Measurements from ENCODE around the gene MRPS30. TPM values are rescaled to one million over a fixed set of nuclear protein-coding genes. Genes with fewer than 3 reads are reported as not detected.

The MRPS30 gene
- total and polyA plus RNA-seq, 2 of the 13 experiments (the other 11 are each of a cell fraction or from before 2014, with no cell fraction given) = 36.4 to 67.6 TPM

GRCh38 chr5:44809215-44809955, 638 bp downstream of the MRPS30 start (continued):
- TF ChIP-seq ZNF101 (CRISPR knock-in tag; IDR thresholded peaks at IDR 0.05; ENCODE audit: borderline replicate concordance, low read depth) (peak; percentile 62; the same call in 1 of the 2 replicates), HMGA1 (CRISPR knock-in tag; conservative IDR thresholded peaks at IDR 0.05) (no peak), NR2F1 (CRISPR knock-in tag; IDR thresholded peaks at IDR 0.05) (peak in 1 of 2 experiments; percentile 25; a peak in 1 of 4 replicates), GTF2F1 (IDR thresholded peaks at IDR 0.05; ENCODE audit: low read length) (no peak), CREB1 (IDR thresholded peaks at IDR 0.05) (no peak), CREB1 (CRISPR knock-in tag; IDR thresholded peaks at IDR 0.05) (no peak), E2F2 (CRISPR knock-in tag; IDR thresholded peaks at IDR 0.05; ENCODE audit: borderline replicate concordance) (no peak), ZNF501 (CRISPR knock-in tag; IDR thresholded peaks at IDR 0.05) (peak; percentile 18; the same call in 1 of the 2 replicates), SAP130 (CRISPR knock-in tag; IDR thresholded peaks at IDR 0.05; ENCODE audit: low read depth) (peak; percentile 22; the same call in 1 of the 2 replicates), ZFY (CRISPR knock-in tag; IDR thresholded peaks at IDR 0.05) (peak; percentile 61), ZFP91 (CRISPR knock-in tag; IDR thresholded peaks at IDR 0.05; ENCODE audit: borderline replicate concordance) (peak; percentile 79), PAX8 (CRISPR knock-in tag; IDR thresholded peaks at IDR 0.05; ENCODE audit: borderline replicate concordance) (peak; percentile 76; the same call in 1 of the 2 replicates), ELF3 (CRISPR knock-in tag; IDR thresholded peaks at IDR 0.05) (no peak), HES4 (CRISPR knock-in tag; IDR thresholded peaks at IDR 0.05; ENCODE audit: borderline replicate concordance) (peak; percentile 76), SALL2 (CRISPR knock-in tag; IDR thresholded peaks at IDR 0.05) (peak; percentile 57; the same call in 1 of the 2 replicates), SPEN (CRISPR knock-in tag; IDR thresholded peaks at IDR 0.05; ENCODE audit: low read depth) (no peak), ZNF556 (CRISPR knock-in tag; IDR thresholded peaks at IDR 0.05; ENCODE audit: borderline replicate concordance) (peak; percentile 81), ZNF567 (CRISPR knock-in tag; IDR thresholded peaks at IDR 0.05; ENCODE audit: borderline replicate concordance) (no peak), ZBTB34 (CRISPR knock-in tag; IDR thresholded peaks at IDR 0.05) (no peak), ZNF350 (CRISPR knock-in tag; IDR thresholded peaks at IDR 0.05; ENCODE audit: borderline replicate concordance, low read depth) (peak; percentile 52), ONECUT2 (CRISPR knock-in tag; IDR thresholded peaks at IDR 0.05) (no peak), PRDM10 (CRISPR knock-in tag; IDR thresholded peaks at IDR 0.05; ENCODE audit: low read depth) (no peak)

Data from HepG2 (cell line).